ENCODE measurements around the gene MYO9A.

- TF ChIP-seq CTCF (IDR thresholded peaks at IDR 0.05), result no peak
- TF ChIP-seq POLR2A (IDR thresholded peaks at IDR 0.05), result no peak
Measured at GRCh38 chr15:72009222-72009621, 108.7 kb downstream of the MYO9A start.

Measured in heart left ventricle (tissue), 13 donors.